G401.6 (cell line): ENCODE measurements around the gene GPR21.
A peak's percentile ranks its signal among the peaks of the same experiment; 100 is the strongest.

Experiments used
- FAIRE-seq: peaks from 2 replicates; lab custom pipeline; 2012; peaks lifted over from hg19 to GRCh38; lab: Jason Lieb, UNC

Gene GPR21

GRCh38 chr9:123033352-123033751 lies at the start of gene GPR21:
Gene GPR21, plus strand, starts transcription at chr9:123033667. Its CDS starts 900 bp downstream, at chr9:123034567.
- no peak for FAIRE-seq

- FAIRE-seq = no peak
Measured at GRCh38 chr9:122986010-122986409, 47.5 kb upstream of the GPR21 start.

DNA sequence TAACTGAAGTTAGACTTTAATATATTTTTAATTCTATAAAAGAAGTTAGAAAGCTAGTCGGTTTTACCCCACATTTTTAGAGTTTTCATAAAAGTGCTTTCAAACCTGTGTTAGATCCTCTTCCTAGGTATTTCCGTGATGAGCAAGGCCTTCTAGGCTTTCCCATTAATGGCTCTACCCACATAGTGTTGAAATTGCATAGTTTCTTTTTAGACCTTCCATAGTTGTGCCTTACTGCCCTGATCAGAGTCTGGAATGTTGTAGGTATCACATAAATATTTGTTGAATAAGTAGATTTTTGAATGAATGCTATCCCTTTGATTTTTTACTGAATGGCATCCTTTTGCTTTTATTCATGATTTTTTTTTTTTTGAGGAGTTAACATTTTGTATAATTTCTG lies 45.3 kb upstream of the GPR21 start:
- FAIRE-seq = no peak

GRCh38 chr9:122988920-122989621 lies 44.4 kb upstream of the GPR21 start:
- FAIRE-seq = no peak

GRCh38 chr9:122991370-122991830 lies 42.1 kb upstream of the GPR21 start:
- peak; percentile 96 for FAIRE-seq

- FAIRE-seq = peak; percentile 67
Measured at GRCh38 chr9:122996586-122996985, 36.9 kb upstream of the GPR21 start.

GRCh38 chr9:122998448-122998847 lies 35.0 kb upstream of the GPR21 start:
- no peak for FAIRE-seq

GRCh38 chr9:123000371-123001068 lies 32.9 kb upstream of the GPR21 start:
- FAIRE-seq = no peak

DNA sequence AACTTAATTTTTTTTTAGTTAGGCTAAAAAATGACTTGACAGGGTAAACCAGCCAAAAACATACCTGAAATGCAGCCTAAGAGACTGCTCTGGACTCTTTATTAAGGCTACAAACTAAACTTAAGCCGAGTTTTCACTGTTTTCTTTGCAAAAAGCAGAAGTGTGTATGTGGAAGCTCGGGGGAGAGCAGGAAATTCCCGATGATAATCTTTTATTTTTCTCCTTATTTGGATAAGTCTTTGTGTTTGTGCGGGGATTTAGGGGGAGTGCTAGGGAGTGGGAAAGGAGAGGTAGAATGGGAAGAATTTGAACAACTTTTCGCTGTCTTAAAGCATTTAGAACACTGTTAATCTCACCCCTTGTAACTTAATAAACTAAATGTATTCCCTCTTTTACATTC lies 30.7 kb upstream of the GPR21 start:
- FAIRE-seq = no peak

GRCh38 chr9:123003466-123003865 lies 30.0 kb upstream of the GPR21 start:
- no peak for FAIRE-seq

GRCh38 chr9:123005964-123006363 lies 27.5 kb upstream of the GPR21 start:
- no peak for FAIRE-seq

GRCh38 chr9:123007269-123007668 lies 26.2 kb upstream of the GPR21 start:
- FAIRE-seq = no peak

DNA sequence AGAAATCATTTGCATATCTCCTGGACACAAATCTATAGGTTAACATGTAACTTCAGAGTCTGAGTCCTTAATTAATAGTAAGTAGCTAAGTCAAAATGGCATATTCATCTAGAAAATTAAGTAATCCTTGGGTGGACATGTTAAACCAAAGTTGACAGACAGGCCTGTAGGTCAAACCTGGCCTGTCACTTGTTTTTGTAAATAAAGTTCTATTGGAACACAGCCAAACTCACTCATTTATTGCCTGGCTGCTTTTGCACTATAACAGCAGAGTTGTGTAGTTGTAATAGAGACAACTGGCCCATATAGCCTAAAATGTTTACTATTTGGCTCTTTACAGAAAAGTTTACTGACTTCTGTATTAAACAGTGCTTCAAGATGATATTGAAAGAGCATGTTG lies 24.6 kb upstream of the GPR21 start:
- FAIRE-seq = no peak

- FAIRE-seq = no peak
Measured at GRCh38 chr9:123011380-123011779, 22.1 kb upstream of the GPR21 start.

DNA sequence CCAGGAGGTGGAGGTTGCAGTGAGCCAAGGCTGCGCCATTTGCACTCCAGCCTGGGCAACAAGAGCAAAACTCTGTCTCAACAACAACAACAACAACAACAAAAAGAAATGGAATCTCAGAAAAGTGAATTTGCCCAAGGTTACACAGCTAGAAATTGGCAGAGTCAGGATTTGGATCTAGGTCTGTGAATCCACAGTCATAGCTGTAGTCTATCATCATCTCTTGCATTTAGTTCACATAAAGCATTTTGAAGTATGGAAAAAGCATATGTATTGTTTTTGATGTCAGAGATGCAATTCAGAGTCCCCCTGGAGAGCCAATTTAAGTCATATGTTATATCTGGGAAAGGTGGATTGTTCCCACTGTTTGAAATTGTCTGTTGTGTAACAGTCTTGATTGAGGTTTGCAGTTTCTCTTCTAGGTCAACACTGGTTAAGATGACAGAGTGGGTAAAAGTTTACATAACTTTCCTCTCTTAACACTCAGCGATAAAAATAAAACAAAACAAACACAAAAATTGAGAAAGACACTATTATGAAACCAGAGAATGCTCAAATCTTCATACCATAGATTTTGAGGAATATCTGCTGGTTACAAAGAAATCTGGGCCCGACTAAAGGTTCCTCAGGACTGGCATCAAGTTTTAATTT lies 21.5 kb upstream of the GPR21 start:
- FAIRE-seq = no peak

GRCh38 chr9:123016631-123017030 lies 16.8 kb upstream of the GPR21 start:
- FAIRE-seq = no peak

DNA sequence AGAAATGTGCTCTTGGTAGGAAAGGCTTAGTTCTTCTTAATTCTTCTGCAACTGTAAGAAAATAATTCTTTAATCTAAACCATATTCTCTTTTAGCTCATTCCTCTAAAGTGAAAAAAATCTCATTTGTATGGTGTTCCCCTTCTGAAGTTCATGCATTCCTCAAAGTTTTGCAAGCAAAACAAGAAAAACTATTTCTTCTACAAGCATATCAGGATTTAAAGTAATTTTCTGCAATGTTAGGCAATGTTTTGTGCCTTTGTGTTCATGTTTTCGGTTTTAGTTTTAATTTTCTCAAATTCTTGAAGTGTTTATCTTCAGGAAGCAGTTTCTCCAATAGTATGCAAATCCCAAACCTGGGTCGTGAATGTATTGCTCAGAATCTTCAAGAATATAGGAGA lies 12.7 kb upstream of the GPR21 start:
- no peak for FAIRE-seq

- no peak for FAIRE-seq
Measured at GRCh38 chr9:123026425-123026824, 7.0 kb upstream of the GPR21 start.

DNA sequence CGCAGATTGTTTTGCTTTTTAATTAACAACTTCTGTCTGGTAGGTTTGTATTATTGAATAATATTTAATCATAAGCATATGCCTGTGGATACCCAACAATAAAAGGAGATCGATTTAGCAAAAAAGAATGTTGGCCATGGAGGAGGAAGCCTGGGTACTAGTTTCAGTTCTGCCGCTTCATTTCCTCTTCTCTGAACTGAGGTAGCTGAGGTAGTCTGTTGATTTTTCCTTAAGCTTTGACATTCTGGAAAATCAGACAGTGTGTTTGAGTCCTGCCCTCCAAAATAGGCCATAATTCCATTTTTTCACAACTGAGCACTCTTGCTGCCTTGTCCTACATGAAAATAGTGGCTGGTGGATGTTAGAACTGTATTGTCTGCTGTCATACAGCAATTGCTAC lies 6.0 kb upstream of the GPR21 start:
- no peak for FAIRE-seq

GRCh38 chr9:123028136-123028535 lies 5.3 kb upstream of the GPR21 start:
- FAIRE-seq = no peak

DNA sequence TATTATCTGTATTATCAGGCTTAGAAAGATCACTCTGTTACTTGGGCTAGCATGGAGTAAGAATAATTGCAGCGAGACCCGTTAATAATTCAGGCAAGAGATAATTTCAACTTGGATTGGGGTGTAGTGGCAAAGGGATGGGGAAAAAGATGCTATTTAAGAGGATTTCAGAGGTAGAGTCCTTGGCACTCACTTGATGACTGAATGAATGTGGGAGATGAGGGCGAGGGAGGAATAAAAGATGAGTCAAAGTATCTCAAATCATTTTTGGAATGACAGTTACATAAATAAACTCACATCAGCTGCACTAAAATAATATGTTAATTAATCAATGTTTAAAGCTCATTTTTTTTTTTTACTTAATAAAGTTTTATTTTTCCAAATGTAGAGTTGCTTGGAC lies 4.5 kb upstream of the GPR21 start:
- FAIRE-seq = no peak

DNA sequence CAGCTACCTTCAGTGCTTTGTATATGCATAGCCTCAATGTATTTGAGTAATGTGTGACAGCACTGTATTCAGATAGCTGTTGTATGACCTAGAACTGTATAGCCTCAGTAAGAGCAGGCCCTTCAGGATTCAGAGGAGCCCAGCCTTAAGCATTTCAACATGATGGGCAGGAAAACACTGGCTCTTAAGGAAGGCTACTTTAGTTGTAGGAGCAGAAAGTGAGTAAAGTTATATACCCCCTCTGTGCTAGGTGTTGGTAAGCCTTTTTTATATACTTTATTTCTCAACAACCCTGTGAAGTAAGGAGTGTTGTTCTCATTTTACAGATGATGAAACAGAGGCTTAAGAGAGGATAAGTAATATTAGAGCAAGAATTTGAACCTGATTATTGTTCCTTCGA lies 1.5 kb upstream of the GPR21 start:
- FAIRE-seq = no peak

DNA sequence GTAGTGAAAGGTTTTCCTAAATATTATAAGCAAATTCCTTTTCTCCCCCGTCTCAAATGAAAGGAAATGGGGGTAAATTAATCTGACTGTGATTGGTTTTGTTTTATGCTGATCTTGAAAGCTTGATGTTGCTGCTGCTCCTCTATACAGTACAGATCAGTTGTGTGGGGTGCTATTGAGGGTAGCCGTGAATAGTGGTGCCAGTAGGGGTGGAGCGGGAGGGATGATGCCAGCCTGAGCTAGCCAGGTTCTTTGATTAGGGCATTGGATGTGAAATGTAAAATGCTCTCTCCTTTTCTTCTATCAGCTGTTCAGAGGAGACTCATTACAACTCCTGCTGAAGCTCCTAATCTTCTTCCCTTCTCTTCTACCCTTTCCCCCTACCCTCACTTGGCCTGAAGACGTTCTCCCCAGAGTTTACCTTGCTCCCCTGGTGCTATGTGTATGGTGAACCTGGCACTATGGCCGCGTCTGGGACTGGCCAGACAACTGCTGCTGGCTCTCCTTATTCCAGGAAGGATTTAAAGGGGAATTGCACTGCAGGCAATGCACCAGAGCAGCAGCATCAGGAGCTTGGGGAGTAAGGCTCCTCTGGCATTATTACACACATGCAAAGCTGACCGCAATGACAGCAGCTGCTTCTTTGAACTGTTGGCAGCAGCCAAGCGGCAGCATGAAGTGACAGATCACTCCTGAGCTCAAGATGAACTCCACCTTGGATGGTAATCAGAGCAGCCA lies 566 bp downstream of the GPR21 start:
- no peak for FAIRE-seq
